WI38 (cell line): ENCODE measurements around the gene CD200R1L.

Experiments
- H3K4me3 ChIP-seq: 2 replicates; pipeline ENCODE4 v1.5.1; 2011; ENCODE audit warnings: low read depth, mild to moderate bottlenecking, control low read depth, low read length
- CTCF ChIP-seq: IDR thresholded peaks from 2 replicates; pipeline ENCODE4 v1.5.1; 2012; ENCODE audit warnings: low read depth, mild to moderate bottlenecking, control low read depth, low read length

The CD200R1L gene

DNA sequence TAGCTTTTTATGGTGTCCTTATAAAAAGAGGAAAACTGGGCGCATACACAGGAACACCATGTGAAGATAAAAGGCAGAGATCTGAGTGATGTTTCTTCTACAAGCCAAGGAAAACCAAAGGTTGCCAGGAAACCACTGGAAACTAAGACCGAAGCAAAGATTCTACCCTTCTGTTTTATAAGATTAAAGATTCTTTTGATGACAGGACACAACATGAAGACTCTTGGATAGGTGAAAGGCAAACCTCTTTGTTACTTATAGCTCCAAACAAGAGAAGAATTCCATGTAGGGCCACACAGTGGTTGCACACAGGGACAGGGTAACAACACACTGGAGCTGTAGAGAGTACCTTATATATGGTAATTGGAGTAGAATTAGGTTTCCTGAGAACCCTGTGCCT lies at the start of gene CD200R1L:
Gene CD200R1L (minus strand): TSS at position 101 of the 400 bp plus-strand sequence. CDS start 17,497 bp downstream, outside the sequence.
- TF ChIP-seq CTCF, result no peak
- H3K4me3 ChIP-seq, result no peak within 1 kb of the TSS

GRCh38 chr3:112894258-112894657 lies 47.6 kb upstream of the CD200R1L start:
- no peak overlapping the region for H3K4me3 ChIP-seq
- no peak for TF ChIP-seq CTCF

DNA sequence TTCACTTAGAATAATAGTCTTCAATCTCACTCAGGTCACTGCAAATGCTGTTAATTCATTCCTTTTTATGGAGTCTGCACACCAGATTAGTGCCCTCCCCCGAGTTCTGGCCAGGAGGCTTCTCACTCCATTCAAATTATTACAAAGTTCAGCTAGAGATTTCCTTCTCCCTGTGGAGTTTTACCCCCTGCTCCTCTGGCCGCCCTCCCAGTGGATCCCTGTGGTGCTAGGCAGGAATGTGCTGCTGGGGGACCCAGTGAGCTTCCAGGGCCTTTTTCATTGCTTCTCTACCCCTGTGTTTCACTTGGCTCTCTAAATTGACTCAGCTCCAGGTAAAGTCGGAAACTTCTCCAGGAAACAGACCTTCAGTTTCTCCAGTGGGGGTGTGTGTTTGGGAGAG lies 42.7 kb upstream of the CD200R1L start:
- no peak overlapping the region for H3K4me3 ChIP-seq
- TF ChIP-seq CTCF, result no peak

GRCh38 chr3:112888381-112889085 lies 41.9 kb upstream of the CD200R1L start:
- no peak overlapping the region for H3K4me3 ChIP-seq

DNA sequence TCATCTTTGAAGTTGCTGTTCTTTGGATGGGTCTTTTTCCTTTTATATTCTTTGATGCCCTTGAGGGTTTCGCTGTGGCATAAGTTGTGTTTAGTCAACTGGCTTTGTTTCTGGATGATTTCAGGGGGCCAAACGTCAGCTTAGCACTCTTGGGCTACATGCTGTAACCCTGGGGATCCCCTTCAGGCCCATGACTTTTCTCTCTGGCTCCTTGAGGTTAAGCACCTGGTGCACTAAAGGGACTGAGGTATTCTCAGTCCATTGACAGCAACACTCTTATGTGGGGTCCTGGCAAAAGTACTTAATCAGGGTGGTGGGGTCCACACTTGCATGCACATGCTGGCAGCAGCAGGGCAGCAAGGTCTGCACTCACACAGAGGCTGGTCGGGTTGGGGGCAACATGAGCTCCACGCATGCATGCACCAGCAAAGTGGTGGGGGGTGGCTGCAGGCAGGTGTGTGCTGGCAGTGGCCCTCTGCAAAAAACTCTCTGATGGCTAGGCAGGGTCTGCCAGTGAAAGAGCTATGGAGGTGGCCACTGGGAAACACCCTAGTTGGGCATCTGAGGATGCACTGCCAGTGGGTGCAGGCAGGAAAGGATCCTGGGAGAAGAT lies 38.1 kb upstream of the CD200R1L start:
- no peak overlapping the region for H3K4me3 ChIP-seq
- no peak for TF ChIP-seq CTCF

More at GRCh38 chr3:112888381-112889085, 41.9 kb upstream of the CD200R1L start:
- TF ChIP-seq CTCF, result no peak

DNA sequence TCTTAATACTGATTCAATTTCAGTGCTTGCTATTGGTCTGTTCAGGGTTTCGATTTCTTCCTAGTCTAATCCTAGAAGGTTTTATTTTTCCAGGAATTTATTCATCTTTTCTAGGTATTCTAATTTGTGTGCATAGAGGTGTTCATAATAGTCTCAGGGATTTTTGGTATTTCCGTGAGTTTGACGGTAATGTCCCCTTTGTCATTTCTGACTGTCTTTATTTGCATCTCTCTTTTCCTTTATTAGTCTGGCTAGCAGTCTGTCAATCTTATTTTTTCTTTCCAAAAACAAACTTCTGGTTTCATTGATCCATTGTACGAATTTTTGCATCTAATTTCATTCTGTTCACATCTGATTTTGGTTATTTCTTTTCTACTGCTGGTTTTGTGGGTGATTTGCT lies 35.2 kb upstream of the CD200R1L start:
- no peak for TF ChIP-seq CTCF
- no peak overlapping the region for H3K4me3 ChIP-seq

DNA sequence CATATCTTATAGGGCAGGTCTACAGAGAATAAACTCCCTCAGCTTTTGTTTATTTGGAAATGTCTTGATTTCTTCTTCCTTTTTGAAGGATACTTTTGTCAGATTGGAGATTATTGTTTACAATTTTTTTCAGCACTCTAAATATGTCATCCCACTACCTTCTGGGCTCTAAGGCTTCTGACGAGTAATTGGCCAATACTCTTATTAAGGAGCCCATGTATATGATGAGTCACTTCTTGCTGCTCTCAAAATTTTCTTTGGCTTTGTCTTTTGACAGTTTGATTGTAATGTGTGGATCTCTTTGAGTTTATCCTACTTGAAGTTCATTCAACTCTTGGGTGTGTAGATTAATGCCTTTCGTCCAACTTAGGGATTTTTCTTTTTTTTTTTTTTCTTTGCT lies 28.9 kb upstream of the CD200R1L start:
- no peak for TF ChIP-seq CTCF

More for the DNA sequence above, 28.9 kb upstream of the CD200R1L start:
- H3K4me3 ChIP-seq, result no peak overlapping the region
